ENCODE measurements around the gene EXOC1L.

EXOC1L gene, protein sequence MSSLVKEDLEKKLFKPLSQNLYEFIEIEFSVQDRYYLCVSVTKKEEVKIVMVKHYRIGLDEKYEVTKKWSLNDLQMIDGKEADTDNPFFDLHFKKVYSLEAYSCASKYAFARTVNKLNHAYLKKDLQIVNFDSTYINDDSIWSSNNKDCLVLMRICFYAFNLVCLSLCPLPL

DNA sequence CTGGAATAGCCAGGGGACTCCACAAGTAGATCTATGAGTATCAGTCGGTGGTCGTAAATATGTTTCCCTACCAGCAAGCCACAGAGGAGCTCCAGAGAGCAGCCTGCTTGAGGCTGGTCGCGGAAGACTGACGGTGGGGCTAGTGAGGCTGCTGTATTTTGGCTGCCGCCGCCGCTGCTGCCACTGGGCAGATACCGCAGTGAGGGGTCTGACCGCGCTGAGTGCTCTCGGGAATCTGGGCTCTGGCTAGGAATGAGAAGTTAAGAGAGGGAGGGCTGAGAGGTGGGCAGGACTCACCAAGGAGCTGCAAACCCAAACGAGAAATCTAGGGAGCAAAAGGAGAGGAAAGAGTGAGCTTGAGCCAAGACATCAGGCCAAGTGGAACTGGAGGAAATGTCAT is at the start of gene EXOC1L:
TSS of gene EXOC1L (plus strand) at position 157 of the 400 bp plus-strand sequence. CDS start at position 394, 237 bp downstream.
- DNase-seq, result peak; percentile 4

DNA sequence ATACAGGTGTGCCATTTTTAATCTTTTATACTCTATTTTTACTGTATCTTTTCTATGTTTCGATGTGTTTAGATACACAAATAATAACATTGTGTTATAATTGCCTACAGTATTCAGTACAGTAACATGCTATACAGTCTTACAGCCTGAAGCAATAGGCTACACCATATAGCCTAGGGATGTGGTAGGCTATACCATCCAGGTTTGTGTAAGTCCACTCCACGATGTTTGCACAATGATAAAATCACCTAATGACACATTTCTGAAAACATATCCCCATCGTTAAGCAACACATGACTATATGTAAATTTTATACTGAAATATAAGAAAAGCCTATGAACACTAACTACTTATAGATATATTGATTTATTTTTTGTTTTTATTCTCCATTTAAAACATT is 48.9 kb upstream of the EXOC1L start:
- no peak for DNase-seq

GRCh38 chr4:55781341-55781740 is 38.2 kb upstream of the EXOC1L start:
- no peak for DNase-seq

- no peak for DNase-seq
These were observed 37.8 kb upstream of the EXOC1L start for GRCh38 chr4:55781812-55782211.

DNA sequence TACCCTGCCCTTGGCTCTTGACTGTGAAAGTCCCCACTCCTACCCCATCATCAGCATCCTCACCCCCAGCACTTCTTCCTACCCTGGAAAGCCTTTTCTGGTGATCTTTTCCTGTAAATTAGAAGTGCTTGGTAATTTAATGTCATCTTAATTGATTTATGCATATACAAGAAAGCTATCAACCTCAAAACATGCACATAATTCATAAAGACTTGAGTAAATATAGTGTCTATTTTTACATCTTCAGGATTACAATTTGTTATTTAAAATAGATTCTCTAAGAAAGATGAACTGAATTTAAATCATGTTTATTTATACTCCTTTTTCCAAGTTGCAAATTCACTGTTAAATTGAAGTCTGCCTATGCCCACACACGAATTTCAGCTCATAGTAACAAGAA is 36.0 kb upstream of the EXOC1L start:
- no peak for DNase-seq

DNA sequence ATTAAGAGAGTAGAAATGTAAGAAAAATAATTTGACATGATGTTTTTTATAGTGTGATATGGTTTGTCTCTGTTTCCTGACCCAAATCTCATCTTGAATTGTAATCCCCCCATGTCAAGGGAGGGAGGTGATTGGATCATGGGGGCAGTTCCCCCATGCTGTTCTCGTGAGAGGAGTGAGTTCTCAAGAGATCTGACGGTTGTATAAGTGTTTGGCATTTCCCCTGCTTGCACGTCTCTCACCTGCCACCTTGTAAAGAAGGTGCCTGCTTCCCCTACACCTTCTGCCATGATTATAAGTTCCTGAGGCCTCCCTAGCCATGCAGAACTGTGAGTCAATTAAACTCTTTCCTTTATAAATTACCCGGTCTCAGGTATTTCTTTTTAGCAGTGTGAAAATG is 34.8 kb upstream of the EXOC1L start:
- no peak for DNase-seq

GRCh38 chr4:55791666-55792065 is 27.9 kb upstream of the EXOC1L start:
- DNase-seq, result no peak

DNA sequence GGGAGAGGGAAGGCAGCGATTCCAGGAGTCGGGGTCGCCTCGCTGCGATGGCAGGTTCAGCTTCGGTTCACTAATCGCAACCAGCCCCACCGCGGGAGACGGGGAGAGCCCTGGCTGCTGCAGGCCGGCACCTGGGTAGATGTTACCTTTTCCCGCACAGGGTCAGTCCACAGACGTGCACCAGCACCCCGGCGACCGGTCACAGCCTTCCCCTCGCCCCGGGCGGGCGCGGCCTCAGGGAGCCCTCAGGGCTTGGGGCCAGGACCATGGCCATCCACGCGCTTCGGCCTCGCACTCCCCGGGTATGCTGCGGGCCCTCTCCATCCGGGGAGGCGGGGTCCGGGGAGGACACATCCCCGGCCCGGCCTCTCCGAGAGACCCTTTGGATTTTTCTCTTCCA is 26.1 kb upstream of the EXOC1L start:
- DNase-seq, result no peak

GRCh38 chr4:55794053-55794452 is 25.5 kb upstream of the EXOC1L start:
- DNase-seq, result no peak

DNA sequence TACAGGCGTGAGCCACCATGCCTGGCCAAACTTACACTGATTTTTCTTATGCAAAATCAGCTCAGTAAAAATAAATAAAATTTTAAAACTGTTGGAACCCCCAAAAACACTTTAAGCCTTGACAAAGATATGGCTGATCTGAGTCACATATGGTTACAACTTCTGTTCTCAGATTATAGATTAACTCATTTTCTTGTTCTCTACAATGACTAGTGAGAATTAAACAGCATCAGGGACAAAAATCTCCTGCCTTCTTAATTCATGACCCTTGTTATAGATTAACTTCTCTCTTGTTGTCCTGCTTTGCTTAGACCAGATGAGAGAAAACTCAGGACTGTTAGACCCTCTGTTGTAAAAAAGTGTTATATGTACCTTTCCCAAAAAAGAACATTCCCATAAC is 24.2 kb upstream of the EXOC1L start:
- no peak for DNase-seq

DNA sequence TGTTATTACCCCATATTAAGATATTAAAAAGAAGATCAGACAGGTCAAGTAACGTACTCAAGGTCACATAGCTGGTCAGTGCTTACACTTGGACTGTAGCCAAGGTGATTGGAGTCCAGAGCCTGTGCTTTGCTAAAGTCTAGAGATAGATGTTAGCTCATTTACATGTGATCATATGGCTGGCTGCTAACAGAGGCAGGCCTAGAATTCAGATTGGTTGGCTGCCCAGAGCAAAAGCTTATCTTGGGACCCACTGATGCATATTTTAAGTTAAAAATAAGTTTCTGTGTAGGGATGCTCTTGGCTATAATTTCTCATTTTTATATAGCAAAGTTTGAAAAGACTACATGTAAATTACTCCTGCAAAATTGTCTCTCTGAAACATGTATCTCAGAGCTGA is 18.1 kb upstream of the EXOC1L start:
- no peak for DNase-seq

DNA sequence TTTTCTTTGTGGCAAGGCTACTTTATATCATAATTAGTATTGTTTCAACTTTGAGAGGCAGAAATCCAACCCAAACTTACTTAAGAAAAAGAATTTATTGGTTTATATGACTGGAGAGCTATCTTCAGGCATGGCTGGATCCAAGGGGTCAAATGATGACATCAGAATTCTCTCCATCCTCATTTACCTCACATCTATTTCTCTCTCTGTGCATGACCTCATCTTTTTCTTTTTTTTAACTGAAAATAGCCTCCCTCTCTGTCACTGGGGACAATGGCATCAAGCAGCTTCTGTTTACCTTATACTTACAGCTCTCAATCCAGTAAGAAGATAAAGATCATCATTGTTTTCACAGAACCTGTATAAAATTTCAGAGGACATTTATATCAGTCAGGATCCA is 12.0 kb upstream of the EXOC1L start:
- DNase-seq, result no peak

GRCh38 chr4:55808186-55808585 is 11.4 kb upstream of the EXOC1L start:
- no peak for DNase-seq

DNA sequence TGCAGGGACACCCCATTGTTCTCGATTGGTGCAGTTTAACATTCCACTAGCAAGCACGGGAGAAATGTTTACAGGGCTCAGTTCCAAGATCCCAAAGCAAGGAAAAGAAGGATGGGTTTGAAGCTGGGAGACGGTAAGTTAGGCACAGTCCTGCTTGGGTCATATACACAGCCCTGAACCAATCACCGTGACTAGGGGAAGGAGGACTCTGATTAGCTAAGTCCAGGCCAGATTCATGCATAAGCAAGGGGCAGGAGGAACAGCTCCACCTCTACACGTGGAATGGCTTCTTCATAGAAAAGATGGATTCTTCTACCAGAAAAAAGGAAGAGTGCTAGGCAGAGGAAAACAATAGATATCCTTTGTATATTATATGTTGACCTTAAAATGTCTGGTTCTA is 11.0 kb upstream of the EXOC1L start:
- no peak for DNase-seq

- DNase-seq, result no peak
These were observed 1.9 kb upstream of the EXOC1L start for GRCh38 chr4:55817691-55818090.

DNA sequence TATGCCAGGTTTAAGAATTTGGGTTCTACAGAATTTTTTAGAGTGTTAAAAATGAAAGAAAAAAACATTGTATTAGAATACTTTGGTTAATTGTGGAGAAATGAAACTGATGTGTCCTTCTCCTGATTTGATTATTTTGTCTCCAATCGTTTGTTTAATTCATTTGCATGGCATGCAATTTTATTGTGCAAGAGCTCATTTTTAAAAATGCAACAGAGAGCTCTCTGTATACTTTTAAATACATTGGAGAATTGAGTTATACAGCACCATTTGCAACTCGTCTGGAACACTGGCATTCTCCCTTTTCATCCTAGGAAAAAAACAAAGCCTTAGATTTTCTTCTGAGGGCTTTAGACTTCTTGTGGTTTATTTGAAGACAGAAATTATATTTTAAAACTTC is 689 bp downstream of the EXOC1L start:
- no peak for DNase-seq

GRCh38 chr4:55822329-55822728 is 2.7 kb downstream of the EXOC1L start:
- DNase-seq, result no peak

GRCh38 chr4:55824865-55825264 is 5.3 kb downstream of the EXOC1L start:
- no peak for DNase-seq

DNA sequence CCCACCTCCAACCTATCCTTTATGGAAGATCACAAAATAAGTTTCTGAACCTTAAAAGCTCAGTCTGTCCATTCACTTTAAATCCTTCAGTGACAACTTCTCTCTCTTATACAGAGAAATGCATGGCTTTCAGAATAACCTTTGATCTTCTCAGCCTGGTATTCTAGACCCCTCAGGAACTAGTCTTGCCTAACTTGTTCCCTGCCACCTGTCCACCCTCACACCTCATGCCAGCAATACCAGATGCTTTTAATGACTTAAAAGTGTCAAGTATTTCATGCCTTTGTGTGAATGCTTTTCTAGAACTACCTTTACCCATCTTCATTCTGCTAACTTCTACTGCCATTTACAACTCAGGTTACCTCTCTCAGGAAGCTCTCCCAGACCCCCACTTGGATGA is 7.4 kb downstream of the EXOC1L start:
- DNase-seq, result no peak

GRCh38 chr4:55827582-55827981 is 8.0 kb downstream of the EXOC1L start:
- DNase-seq, result no peak

DNA sequence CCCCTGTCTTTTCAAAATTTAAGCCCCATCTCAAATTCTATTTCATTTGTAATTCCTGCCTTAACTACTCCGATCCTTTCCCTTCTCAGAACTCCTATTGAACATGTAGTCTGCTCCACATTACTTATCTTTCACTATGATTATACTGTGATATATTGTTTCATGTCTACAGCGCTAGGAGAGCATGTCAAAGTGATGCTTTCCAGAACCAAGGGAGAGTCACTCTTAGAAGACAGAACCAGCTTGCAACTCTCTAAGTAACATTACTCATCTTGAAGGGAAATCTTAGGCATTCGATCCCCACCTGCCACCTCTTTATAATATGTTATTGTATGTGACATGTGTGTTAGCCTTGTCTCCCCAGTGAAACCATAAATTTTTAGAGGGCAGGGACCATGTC is 10.5 kb downstream of the EXOC1L start:
- no peak for DNase-seq

DNA sequence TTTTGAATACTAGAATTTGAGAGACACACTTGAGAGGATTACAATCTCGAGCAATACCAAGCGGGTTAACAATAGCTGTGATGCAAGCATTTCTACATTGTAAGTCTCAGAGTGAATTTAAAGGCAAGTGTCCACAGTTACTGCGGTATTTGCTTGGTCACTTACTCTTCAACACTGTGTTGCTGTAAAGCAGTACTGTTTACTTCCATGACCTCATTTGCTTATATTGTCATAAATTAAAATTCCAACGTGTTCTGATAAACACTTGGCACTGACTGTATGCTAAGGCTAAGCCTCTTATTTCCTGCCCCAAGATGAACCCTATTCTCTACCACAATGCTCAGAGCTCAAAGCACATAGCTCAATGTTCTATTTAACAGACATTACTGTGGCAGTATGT is 11.1 kb downstream of the EXOC1L start:
- no peak for DNase-seq

- DNase-seq, result no peak
These were observed 14.7 kb downstream of the EXOC1L start for GRCh38 chr4:55834086-55834795.

GRCh38 chr4:55837903-55838302 is 18.3 kb downstream of the EXOC1L start:
- DNase-seq, result no peak

DNA sequence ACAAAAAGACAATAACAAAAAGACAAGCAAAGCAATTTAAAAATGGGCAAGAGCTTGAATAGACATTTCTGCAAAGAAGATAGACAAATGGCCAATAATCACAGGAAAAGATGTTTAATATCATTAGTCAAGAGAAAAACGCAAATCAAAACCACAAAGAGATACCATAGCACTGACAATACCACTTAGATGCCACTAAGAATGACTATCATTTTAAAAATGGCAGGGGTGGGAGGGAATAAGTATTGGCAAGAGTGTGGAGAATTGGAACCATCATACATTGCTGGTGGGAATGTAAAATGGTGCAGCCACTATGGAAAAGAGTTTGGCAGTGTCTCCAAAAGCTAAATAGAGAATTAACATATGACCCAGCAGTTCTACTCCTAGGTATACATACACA is 18.8 kb downstream of the EXOC1L start:
- DNase-seq, result no peak
